Omental fat pad (tissue), 4 donors: ENCODE results near the gene GAN. TPM values are rescaled to one million over a fixed set of nuclear protein-coding genes. Genes with fewer than 3 reads are reported as not detected.
"Not testable (repeated sequence)": the region's sequence is repeated elsewhere in the genome, so short reads cannot be mapped to it uniquely, and the experiment has no call there.

Experiments
- ATAC-seq: fragments of 150-250 bp; one replicate; pipeline ENCODE4 v1.9.1; 2016; ENCODE audit warnings: mild to moderate bottlenecking, moderate library complexity; ENCODE audit not compliant: low FRiP score
- DNase-seq: peaks from one replicate; pipeline ENCODE4 v3.0.0-alpha.2; 2019; ENCODE audit warnings: low spot score
- CTCF ChIP-seq, 3 donors: fragments of 450-650 bp; IDR thresholded peaks; one replicate each; pipeline ENCODE4 v1.5.1; 2016 to 2017; ENCODE audit warnings: antibody characterized with exemption in 3 of 3, mild to moderate bottlenecking in 3 of 3, moderate library complexity in 2 of 3
- total RNA-seq, 4 donors: library from RNA; depleted of rRNA; stranded (reverse); fragments of >200 nt; gene quantifications; one replicate each; pipeline ENCODE4 v1.1.0, GENCODE V29; 2016

GAN gene
- total RNA-seq, 4 donors from 2014 or later = 9.6 to 13.9 (median 10.9) TPM

GRCh38 chr16:81415751-81416150 is 101.0 kb downstream of the GAN start:
- ATAC-seq = no peak
- no peak for DNase-seq
- TF ChIP-seq CTCF (IDR thresholded peaks at IDR 0.05) = no peak

- DNase-seq (no peak), ATAC-seq (no peak)
- TF ChIP-seq CTCF (IDR thresholded peaks at IDR 0.05) = no peak
Observed at GRCh38 chr16:81416749-81417148, 102.0 kb downstream of the GAN start.

GRCh38 chr16:81417210-81417609 is 102.4 kb downstream of the GAN start:
- TF ChIP-seq CTCF (IDR thresholded peaks at IDR 0.05) = no peak
- DNase-seq (no peak), ATAC-seq (no peak)

GRCh38 chr16:81419806-81420205 is 105.0 kb downstream of the GAN start:
- TF ChIP-seq CTCF (IDR thresholded peaks at IDR 0.05) = no peak
- ATAC-seq = no peak
- no peak for DNase-seq

- no peak for DNase-seq
- no peak for TF ChIP-seq CTCF (IDR thresholded peaks at IDR 0.05)
- ATAC-seq = no peak
Observed at GRCh38 chr16:81421126-81421525, 106.4 kb downstream of the GAN start.

- ATAC-seq = no peak
- DNase-seq = no peak
- no peak for TF ChIP-seq CTCF (IDR thresholded peaks at IDR 0.05)
Observed at GRCh38 chr16:81421536-81421935, 106.8 kb downstream of the GAN start.

GRCh38 chr16:81422153-81422552 is 107.4 kb downstream of the GAN start:
- ATAC-seq, DNase-seq: not testable (repeated sequence)

GRCh38 chr16:81424771-81425170 is 110.0 kb downstream of the GAN start:
- no peak for TF ChIP-seq CTCF (IDR thresholded peaks at IDR 0.05)
- DNase-seq (no peak), ATAC-seq (no peak)
